Measurements from ENCODE around the gene AGAP2. TPM values are rescaled to one million over a fixed set of nuclear protein-coding genes. Genes with fewer than 3 reads are reported as not detected.

Gene AGAP2
- total and polyA plus RNA-seq, 2 of the 13 experiments (the other 11 are each of a cell fraction or from before 2014, with no cell fraction given): 0.38 to 0.45 TPM

DNA sequence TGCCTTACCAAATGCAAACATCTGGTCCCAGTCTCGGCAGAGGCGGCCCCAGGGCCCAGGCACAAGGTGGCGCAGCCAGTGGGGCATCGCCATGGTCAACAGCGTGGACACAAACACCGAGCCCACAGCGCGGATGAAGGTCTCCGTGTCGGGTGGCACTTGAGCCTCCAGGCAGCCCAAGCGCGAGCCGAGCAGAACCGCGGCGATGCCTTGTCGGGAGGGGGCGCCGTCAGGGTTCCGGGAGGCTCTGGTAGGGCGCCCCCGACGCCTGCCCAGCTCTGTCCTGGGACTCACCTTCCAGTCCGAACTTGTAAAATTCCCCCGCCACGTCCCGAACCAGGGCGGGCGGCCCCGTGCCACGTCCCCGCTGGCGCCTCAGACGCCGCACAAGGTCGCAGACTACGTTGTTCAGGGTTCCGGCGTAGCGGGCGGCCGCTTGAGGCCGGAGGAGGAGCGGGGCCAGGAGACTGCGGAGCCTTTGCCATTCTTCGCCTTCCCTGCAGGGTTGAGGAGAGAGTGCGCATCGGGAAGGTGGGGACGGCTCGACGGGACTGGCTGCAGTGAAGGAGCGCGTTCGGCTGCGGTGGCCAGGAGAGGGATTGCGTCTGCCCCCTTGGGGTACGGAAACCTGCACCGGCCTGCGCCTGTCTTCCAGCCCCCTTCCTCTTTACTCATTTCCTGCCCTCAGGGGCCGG lies 26.6 kb upstream of the AGAP2 start (continued):
- TF ChIP-seq, protein P1, sequence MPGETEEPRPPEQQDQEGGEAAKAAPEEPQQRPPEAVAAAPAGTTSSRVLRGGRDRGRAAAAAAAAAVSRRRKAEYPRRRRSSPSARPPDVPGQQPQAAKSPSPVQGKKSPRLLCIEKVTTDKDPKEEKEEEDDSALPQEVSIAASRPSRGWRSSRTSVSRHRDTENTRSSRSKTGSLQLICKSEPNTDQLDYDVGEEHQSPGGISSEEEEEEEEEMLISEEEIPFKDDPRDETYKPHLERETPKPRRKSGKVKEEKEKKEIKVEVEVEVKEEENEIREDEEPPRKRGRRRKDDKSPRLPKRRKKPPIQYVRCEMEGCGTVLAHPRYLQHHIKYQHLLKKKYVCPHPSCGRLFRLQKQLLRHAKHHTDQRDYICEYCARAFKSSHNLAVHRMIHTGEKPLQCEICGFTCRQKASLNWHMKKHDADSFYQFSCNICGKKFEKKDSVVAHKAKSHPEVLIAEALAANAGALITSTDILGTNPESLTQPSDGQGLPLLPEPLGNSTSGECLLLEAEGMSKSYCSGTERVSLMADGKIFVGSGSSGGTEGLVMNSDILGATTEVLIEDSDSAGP (CRISPR knock-in tag; IDR thresholded peaks at IDR 0.05; ENCODE audit: borderline replicate concordance): peak; percentile 86; the same call in 1 of the 2 replicates
- peak; percentile 62 for TF ChIP-seq NRL (CRISPR knock-in tag; IDR thresholded peaks at IDR 0.05; ENCODE audit: borderline replicate concordance)
- TF ChIP-seq RAD21 (CRISPR knock-in tag; IDR thresholded peaks at IDR 0.05): peak; percentile 24; the same call in 1 of the 2 replicates
- TF ChIP-seq, protein P2, sequence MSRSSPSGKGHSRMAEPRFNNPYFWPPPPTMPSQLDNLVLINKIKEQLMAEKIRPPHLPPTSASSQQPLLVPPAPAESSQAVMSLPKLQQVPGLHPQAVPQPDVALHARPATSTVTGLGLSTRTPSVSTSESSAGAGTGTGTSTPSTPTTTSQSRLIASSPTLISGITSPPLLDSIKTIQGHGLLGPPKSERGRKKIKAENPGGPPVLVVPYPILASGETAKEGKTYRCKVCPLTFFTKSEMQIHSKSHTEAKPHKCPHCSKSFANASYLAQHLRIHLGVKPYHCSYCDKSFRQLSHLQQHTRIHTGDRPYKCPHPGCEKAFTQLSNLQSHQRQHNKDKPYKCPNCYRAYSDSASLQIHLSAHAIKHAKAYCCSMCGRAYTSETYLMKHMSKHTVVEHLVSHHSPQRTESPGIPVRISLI (CRISPR knock-in tag; IDR thresholded peaks at IDR 0.05; ENCODE audit: borderline replicate concordance): no peak
- TF ChIP-seq SNAPC2 (CRISPR knock-in tag; IDR thresholded peaks at IDR 0.05): peak; percentile 57; the same call in 1 of the 2 replicates
- no peak for TF ChIP-seq JUN (CRISPR knock-in tag; IDR thresholded peaks at IDR 0.05)
- TF ChIP-seq MAZ (IDR thresholded peaks at IDR 0.05; ENCODE audit: borderline replicate concordance, low read depth, low read length): no peak
- TF ChIP-seq MAZ (CRISPR knock-in tag; IDR thresholded peaks at IDR 0.05; ENCODE audit: low read depth): no peak; the same call in 1 of the 2 replicates
- TF ChIP-seq, protein P3, sequence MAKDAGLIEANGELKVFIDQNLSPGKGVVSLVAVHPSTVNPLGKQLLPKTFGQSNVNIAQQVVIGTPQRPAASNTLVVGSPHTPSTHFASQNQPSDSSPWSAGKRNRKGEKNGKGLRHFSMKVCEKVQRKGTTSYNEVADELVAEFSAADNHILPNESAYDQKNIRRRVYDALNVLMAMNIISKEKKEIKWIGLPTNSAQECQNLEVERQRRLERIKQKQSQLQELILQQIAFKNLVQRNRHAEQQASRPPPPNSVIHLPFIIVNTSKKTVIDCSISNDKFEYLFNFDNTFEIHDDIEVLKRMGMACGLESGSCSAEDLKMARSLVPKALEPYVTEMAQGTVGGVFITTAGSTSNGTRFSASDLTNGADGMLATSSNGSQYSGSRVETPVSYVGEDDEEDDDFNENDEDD (CRISPR knock-in tag; IDR thresholded peaks at IDR 0.05; ENCODE audit: borderline replicate concordance): peak; percentile 42; the same call in 1 of the 2 replicates
- TF ChIP-seq ZBTB42 (CRISPR knock-in tag; IDR thresholded peaks at IDR 0.05): peak; percentile 75; the same call in 1 of the 2 replicates
- no peak for TF ChIP-seq ZNF354B (CRISPR knock-in tag; IDR thresholded peaks at IDR 0.05)
- TF ChIP-seq ZNF501 (CRISPR knock-in tag; IDR thresholded peaks at IDR 0.05): no peak; the same call in 1 of the 2 replicates
- TF ChIP-seq ZMYM2 (CRISPR knock-in tag; IDR thresholded peaks at IDR 0.05): peak; percentile 89
- no peak for TF ChIP-seq HMGA1 (CRISPR knock-in tag; conservative IDR thresholded peaks at IDR 0.05)
- TF ChIP-seq, protein P4, sequence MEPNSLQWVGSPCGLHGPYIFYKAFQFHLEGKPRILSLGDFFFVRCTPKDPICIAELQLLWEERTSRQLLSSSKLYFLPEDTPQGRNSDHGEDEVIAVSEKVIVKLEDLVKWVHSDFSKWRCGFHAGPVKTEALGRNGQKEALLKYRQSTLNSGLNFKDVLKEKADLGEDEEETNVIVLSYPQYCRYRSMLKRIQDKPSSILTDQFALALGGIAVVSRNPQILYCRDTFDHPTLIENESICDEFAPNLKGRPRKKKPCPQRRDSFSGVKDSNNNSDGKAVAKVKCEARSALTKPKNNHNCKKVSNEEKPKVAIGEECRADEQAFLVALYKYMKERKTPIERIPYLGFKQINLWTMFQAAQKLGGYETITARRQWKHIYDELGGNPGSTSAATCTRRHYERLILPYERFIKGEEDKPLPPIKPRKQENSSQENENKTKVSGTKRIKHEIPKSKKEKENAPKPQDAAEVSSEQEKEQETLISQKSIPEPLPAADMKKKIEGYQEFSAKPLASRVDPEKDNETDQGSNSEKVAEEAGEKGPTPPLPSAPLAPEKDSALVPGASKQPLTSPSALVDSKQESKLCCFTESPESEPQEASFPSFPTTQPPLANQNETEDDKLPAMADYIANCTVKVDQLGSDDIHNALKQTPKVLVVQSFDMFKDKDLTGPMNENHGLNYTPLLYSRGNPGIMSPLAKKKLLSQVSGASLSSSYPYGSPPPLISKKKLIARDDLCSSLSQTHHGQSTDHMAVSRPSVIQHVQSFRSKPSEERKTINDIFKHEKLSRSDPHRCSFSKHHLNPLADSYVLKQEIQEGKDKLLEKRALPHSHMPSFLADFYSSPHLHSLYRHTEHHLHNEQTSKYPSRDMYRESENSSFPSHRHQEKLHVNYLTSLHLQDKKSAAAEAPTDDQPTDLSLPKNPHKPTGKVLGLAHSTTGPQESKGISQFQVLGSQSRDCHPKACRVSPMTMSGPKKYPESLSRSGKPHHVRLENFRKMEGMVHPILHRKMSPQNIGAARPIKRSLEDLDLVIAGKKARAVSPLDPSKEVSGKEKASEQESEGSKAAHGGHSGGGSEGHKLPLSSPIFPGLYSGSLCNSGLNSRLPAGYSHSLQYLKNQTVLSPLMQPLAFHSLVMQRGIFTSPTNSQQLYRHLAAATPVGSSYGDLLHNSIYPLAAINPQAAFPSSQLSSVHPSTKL (CRISPR knock-in tag; IDR thresholded peaks at IDR 0.05): no peak
- TF ChIP-seq HNF4G (IDR thresholded peaks at IDR 0.05; ENCODE audit: borderline replicate concordance, low read depth, low read length): no peak
- no peak for TF ChIP-seq HNF4G (CRISPR knock-in tag; IDR thresholded peaks at IDR 0.05; ENCODE audit: borderline replicate concordance, low read depth)
- TF ChIP-seq SRSF1 (optimal IDR thresholded peaks at IDR 0.05; ENCODE audit: low read depth, low read length): no peak
- peak; percentile 23; the same call in 1 of the 2 replicates for TF ChIP-seq ZNF33B (CRISPR knock-in tag; IDR thresholded peaks at IDR 0.05)
- TF ChIP-seq MZF1 (CRISPR knock-in tag; IDR thresholded peaks at IDR 0.05; ENCODE audit: borderline replicate concordance): 0 out of 2 replicates have a peak, but pooled peaks have one; percentile 27
- TF ChIP-seq TAF15 (IDR thresholded peaks at IDR 0.05; ENCODE audit: low read depth, low read length, poor library complexity, severe bottlenecking): peak; percentile 53
- TF ChIP-seq ZNF616 (CRISPR knock-in tag; IDR thresholded peaks at IDR 0.05; ENCODE audit: low read depth): no peak
